ENCODE results near the gene TIMM23.
A peak's percentile ranks its signal among the peaks of the same experiment; 100 is the strongest.

The TIMM23 gene

GRCh38 chr10:46019569-46020343 is 47.5 kb downstream of the TIMM23 start:
- no peak for DNase-seq (ENCODE audit: low spot score)
- ChIA-PET POLR2A (ENCODE audit: low non-redundant PET) (no interaction called here), CTCF (no interaction called here)
- no peak for TF ChIP-seq CTCF (conservative IDR thresholded peaks at IDR 0.05; ENCODE audit: low read depth)
- H3K27ac ChIP-seq, result no peak overlapping the region

- ChIA-PET CTCF (no interaction called here), POLR2A (ENCODE audit: low non-redundant PET) (no interaction called here)
- H3K27ac ChIP-seq, result no peak overlapping the region
- TF ChIP-seq CTCF (conservative IDR thresholded peaks at IDR 0.05; ENCODE audit: low read depth), result no peak
- no peak for DNase-seq (ENCODE audit: low spot score)
Measured at GRCh38 chr10:46020344-46020657, 48.0 kb downstream of the TIMM23 start.

GRCh38 chr10:46022978-46023702 is 50.9 kb downstream of the TIMM23 start:
- ChIA-PET CTCF (interaction anchor here (0.6 kb wide), 1 partner anchor 16 kb away, joined by 3 read pairs; no protein-coding TSS in a partner anchor), POLR2A (ENCODE audit: low non-redundant PET) (interaction anchor here (0.6 kb wide), 1 partner anchor 24 kb away, joined by 3 read pairs; no protein-coding TSS in a partner anchor)
- H3K27ac ChIP-seq, result peak overlapping the region; percentile 87
- peak; percentile 43 for TF ChIP-seq CTCF (conservative IDR thresholded peaks at IDR 0.05; ENCODE audit: low read depth)
- peak; percentile 81 for DNase-seq (ENCODE audit: low spot score)

- POLR2A ChIA-PET (ENCODE audit: low non-redundant PET), result no interaction called here
- no peak for TF ChIP-seq CTCF (conservative IDR thresholded peaks at IDR 0.05; ENCODE audit: low read depth)
- CTCF ChIA-PET, result no interaction called here
- DNase-seq (ENCODE audit: low spot score), result no peak
- peak overlapping the region; percentile 30; the same call in 1 of the 2 replicates for H3K27ac ChIP-seq
Measured at GRCh38 chr10:46024948-46025347, 52.7 kb downstream of the TIMM23 start.

GRCh38 chr10:46025406-46025805 is 53.1 kb downstream of the TIMM23 start:
- ChIA-PET CTCF (no interaction called here), POLR2A (ENCODE audit: low non-redundant PET) (no interaction called here)
- DNase-seq (ENCODE audit: low spot score), result no peak
- no peak overlapping the region for H3K27ac ChIP-seq
- no peak for TF ChIP-seq CTCF (conservative IDR thresholded peaks at IDR 0.05; ENCODE audit: low read depth)

- no peak for TF ChIP-seq CTCF (conservative IDR thresholded peaks at IDR 0.05; ENCODE audit: low read depth)
- H3K27ac ChIP-seq, result no peak overlapping the region
- CTCF ChIA-PET, result no interaction called here
- no peak for DNase-seq (ENCODE audit: low spot score)
- POLR2A ChIA-PET (ENCODE audit: low non-redundant PET), result no interaction called here
Measured at GRCh38 chr10:46026106-46026505, 53.8 kb downstream of the TIMM23 start.
